H1 (cell line): ENCODE measurements around the gene ATP5ME. TPM values are rescaled to one million over a fixed set of nuclear protein-coding genes. Genes with fewer than 3 reads are reported as not detected.

ENCODE experiments used
- CHD2 ChIP-seq: IDR thresholded peaks from 2 replicates; pipeline ENCODE4 v1.6.1; 2012; ENCODE audit warnings: low read length, improper control_type of control experiment
- CTBP2 ChIP-seq: IDR thresholded peaks from 2 replicates; pipeline ENCODE4 v1.7.0; 2011; ENCODE audit warnings: borderline replicate concordance, mild to moderate bottlenecking, moderate library complexity, mixed read lengths, low read length; ENCODE audit not compliant: insufficient read depth, insufficient read length
- GTF2F1 ChIP-seq: IDR thresholded peaks from 2 replicates; pipeline ENCODE4 v1.6.1; 2012; ENCODE audit warnings: low read depth, low read length, improper control_type of control experiment, borderline replicate concordance
- KDM4A ChIP-seq: IDR thresholded peaks from one replicate; pipeline ENCODE4 v1.7.1; 2012; ENCODE audit warnings: low read depth, mild to moderate bottlenecking, moderate library complexity, low read length, inconsistent platforms; ENCODE audit not compliant: severe bottlenecking
- MAX ChIP-seq: IDR thresholded peaks from 2 replicates; pipeline ENCODE4 v1.6.1; 2012; ENCODE audit warnings: inconsistent platforms
- RFX5 ChIP-seq: IDR thresholded peaks from 2 replicates; pipeline ENCODE4 v1.6.1; 2011; ENCODE audit warnings: low read depth, low read length, improper control_type of control experiment, borderline replicate concordance
- TAF1 ChIP-seq: IDR thresholded peaks from 2 replicates; pipeline ENCODE4 v1.6.1; 2011; ENCODE audit warnings: mild to moderate bottlenecking, low read depth, low read length
- TCF12 ChIP-seq: IDR thresholded peaks from 2 replicates; pipeline ENCODE4 v1.6.1; 2011; ENCODE audit warnings: low read depth, mild to moderate bottlenecking, low read length
- USF2 ChIP-seq: IDR thresholded peaks from 2 replicates; pipeline ENCODE4 v1.6.1; 2011; ENCODE audit warnings: low read length, improper control_type of control experiment
- polyA plus RNA-seq, 7 experiments: library from polyadenylated mRNA; depleted of rRNA in 3 of 7; stranded (reverse) in 5 of 7; unstranded in 2 of 7; fragments of >200 nt in 5 of 7; fragments of 200-250 nt in 2 of 7; gene quantifications; 1 replicate in 5 of 7; 2 replicates in 1 of 7; 4 replicates in 1 of 7; pipeline versions ENCODE4 v1.2.1 to v1.2.3, GENCODE V29; 2011 to 2013; ENCODE audit warnings: missing spikeins in 2 of 7, mixed read lengths in 2 of 7
- total RNA-seq: library from RNA; stranded (reverse); fragmentation: NEBNext Ultra II Directional; extraction: Animal tissue kit (Norgen Biotek cat#: 25700); gene quantifications from 2 replicates; pipeline ENCODE4 v1.2.1, GENCODE V29; 2021

Gene ATP5ME
- total and polyA plus RNA-seq, 2 of the 8 experiments (the other 6 are each of a cell fraction or from before 2014, with no cell fraction given), result 375 to 450 TPM

GRCh38 chr4:712916-713632, 39.0 kb upstream of the ATP5ME start (continued):
- TF ChIP-seq GTF2F1, result no peak
- TF ChIP-seq RFX5, result no peak
- TF ChIP-seq TAF1, result no peak
- TF ChIP-seq USF2, result no peak
- no peak for TF ChIP-seq KDM4A
- TF ChIP-seq MAX, result no peak
- TF ChIP-seq TCF12, result no peak
- TF ChIP-seq CTBP2, result no peak
- TF ChIP-seq CHD2, result no peak
